HepG2 (cell line): ENCODE results near the gene DNAJC24. TPM values are rescaled to one million over a fixed set of nuclear protein-coding genes. Genes with fewer than 3 reads are reported as not detected.

Experiments
- KAT8 ChIP-seq: IDR thresholded peaks from 2 replicates; pipeline ENCODE4 v1.6.1; 2016; ENCODE audit warnings: missing genetic modification reagents, missing compliant biosample characterization
- KDM4B ChIP-seq: sonication (generic); formaldehyde crosslinking; IDR thresholded peaks from 2 replicates; pipeline ENCODE4 v1.4.0; 2020; ENCODE audit warnings: missing genetic modification reagents
- MYC ChIP-seq: sonication (generic); formaldehyde crosslinking; IDR thresholded peaks from 2 replicates; pipeline ENCODE4 v1.9.0; 2021; ENCODE audit warnings: missing genetic modification reagents, borderline replicate concordance
- NFE2 ChIP-seq: sonication (generic); formaldehyde crosslinking; IDR thresholded peaks from 2 replicates; pipeline ENCODE4 v1.4.0; 2020; ENCODE audit warnings: missing genetic modification reagents
- POLR2AphosphoS2 ChIP-seq: IDR thresholded peaks from 2 replicates; pipeline ENCODE4 v1.6.1; 2011; ENCODE audit warnings: low read depth, low read length, improper control_type of control experiment
- SNRNP70 ChIP-seq: fragments of 200-400 bp; formaldehyde crosslinking; IDR thresholded peaks from 2 replicates; pipeline ENCODE4 v1.6.1; 2017; ENCODE audit warnings: mild to moderate bottlenecking, low read depth, low read length, moderate library complexity
- YEATS4 ChIP-seq: sonication (generic); formaldehyde crosslinking; IDR thresholded peaks from 2 replicates; pipeline ENCODE4 v1.4.0; 2020; ENCODE audit warnings: missing genetic modification reagents, borderline replicate concordance
- ZBED4 ChIP-seq: sonication (generic); formaldehyde crosslinking; IDR thresholded peaks from 2 replicates; pipeline ENCODE4 v1.4.0; 2020; ENCODE audit warnings: missing genetic modification reagents, borderline replicate concordance
- ZNF260 ChIP-seq: sonication (generic); formaldehyde crosslinking; IDR thresholded peaks from 2 replicates; pipeline ENCODE4 v1.4.0; 2020; ENCODE audit warnings: missing genetic modification reagents, low read depth, mild to moderate bottlenecking, borderline replicate concordance
- ZNF329 ChIP-seq: sonication (generic); formaldehyde crosslinking; IDR thresholded peaks from 2 replicates; pipeline ENCODE4 v1.9.0; 2021; ENCODE audit warnings: low read depth, mild to moderate bottlenecking, missing genetic modification reagents
- ZNF563 ChIP-seq: sonication (generic); formaldehyde crosslinking; IDR thresholded peaks from 2 replicates; pipeline ENCODE4 v1.8.0; 2022; ENCODE audit warnings: mild to moderate bottlenecking, moderate library complexity, missing genetic modification reagents
- ZZZ3 ChIP-seq: sonication (generic); formaldehyde crosslinking; IDR thresholded peaks from 2 replicates; pipeline ENCODE4 v1.4.0; 2020; ENCODE audit warnings: missing genetic modification reagents, mild to moderate bottlenecking, borderline replicate concordance
- polyA plus RNA-seq, 8 experiments: library from polyadenylated mRNA; depleted of rRNA in 3 of 8; stranded (reverse) in 7 of 8; unstranded in 1 of 8; fragments of >200 nt; fragmentation: Illumina TruSeq in 4 of 8; extraction: Trizol in 4 of 8; gene quantifications; 2 replicates each; pipeline versions ENCODE4 v1.2.1 to v1.2.3, GENCODE V29; 2011 to 2016; ENCODE audit warnings: low read depth in 4 of 8, missing spikeins in 1 of 8, mixed read lengths in 1 of 8; ENCODE audit not compliant: insufficient read depth in 1 of 8
- total RNA-seq, 5 experiments: library from RNA; depleted of rRNA; stranded (reverse); fragments of >200 nt; fragmentation: Illumina TruSeq; extraction: Trizol; gene quantifications; 2 replicates each; pipeline ENCODE4 v1.2.3, GENCODE V29; 2016; ENCODE audit warnings: low read depth in 1 of 5
- TF ChIP-seq, protein P1 (sequence below): sonication (generic); formaldehyde crosslinking; IDR thresholded peaks from 2 replicates; pipeline ENCODE4 v1.8.1; 2023; ENCODE audit warnings: missing genetic modification reagents, inconsistent platforms, borderline replicate concordance
- TF ChIP-seq, protein P2 (sequence below): sonication (generic); formaldehyde crosslinking; IDR thresholded peaks from 2 replicates; pipeline ENCODE4 v1.4.0; 2020; ENCODE audit warnings: low read depth, mild to moderate bottlenecking, missing genetic modification reagents

DNAJC24 gene
- total and polyA plus RNA-seq, 2 of the 13 experiments (the other 11 are each of a cell fraction or from before 2014, with no cell fraction given) = 10.5 to 13.7 TPM

GRCh38 chr11:31369348-31370329, at the start of gene DNAJC24, which contains the start of gene DCDC1 (continued):
- TF ChIP-seq ZZZ3 (CRISPR knock-in tag) = peak; percentile 78; the same call in 1 of the 2 replicates
- TF ChIP-seq MYC = peak; percentile 59; the same call in 1 of the 2 replicates
- TF ChIP-seq, protein P1, sequence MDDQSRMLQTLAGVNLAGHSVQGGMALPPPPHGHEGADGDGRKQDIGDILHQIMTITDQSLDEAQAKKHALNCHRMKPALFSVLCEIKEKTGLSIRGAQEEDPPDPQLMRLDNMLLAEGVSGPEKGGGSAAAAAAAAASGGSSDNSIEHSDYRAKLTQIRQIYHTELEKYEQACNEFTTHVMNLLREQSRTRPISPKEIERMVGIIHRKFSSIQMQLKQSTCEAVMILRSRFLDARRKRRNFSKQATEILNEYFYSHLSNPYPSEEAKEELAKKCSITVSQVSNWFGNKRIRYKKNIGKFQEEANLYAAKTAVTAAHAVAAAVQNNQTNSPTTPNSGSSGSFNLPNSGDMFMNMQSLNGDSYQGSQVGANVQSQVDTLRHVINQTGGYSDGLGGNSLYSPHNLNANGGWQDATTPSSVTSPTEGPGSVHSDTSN (CRISPR knock-in tag) = no peak
- TF ChIP-seq ZBED4 (CRISPR knock-in tag) = no peak
- no peak for TF ChIP-seq ZNF329 (CRISPR knock-in tag)
- TF ChIP-seq, protein P2, sequence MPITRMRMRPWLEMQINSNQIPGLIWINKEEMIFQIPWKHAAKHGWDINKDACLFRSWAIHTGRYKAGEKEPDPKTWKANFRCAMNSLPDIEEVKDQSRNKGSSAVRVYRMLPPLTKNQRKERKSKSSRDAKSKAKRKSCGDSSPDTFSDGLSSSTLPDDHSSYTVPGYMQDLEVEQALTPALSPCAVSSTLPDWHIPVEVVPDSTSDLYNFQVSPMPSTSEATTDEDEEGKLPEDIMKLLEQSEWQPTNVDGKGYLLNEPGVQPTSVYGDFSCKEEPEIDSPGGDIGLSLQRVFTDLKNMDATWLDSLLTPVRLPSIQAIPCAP (CRISPR knock-in tag) = no peak
- no peak; the same call in 1 of the 2 replicates for TF ChIP-seq KDM4B (CRISPR knock-in tag)
- TF ChIP-seq NFE2 (CRISPR knock-in tag) = no peak
- no peak for TF ChIP-seq ZNF260 (CRISPR knock-in tag)
- TF ChIP-seq YEATS4 (CRISPR knock-in tag) = peak; percentile 77
- TF ChIP-seq POLR2AphosphoS2 = no peak
- TF ChIP-seq ZNF563 = no peak
- TF ChIP-seq KAT8 (CRISPR knock-in tag) = peak; percentile 96
- TF ChIP-seq SNRNP70 = no peak
